HCT116 (cell line): ENCODE data around the gene C9. TPM values are rescaled to one million over a fixed set of nuclear protein-coding genes. Genes with fewer than 3 reads are reported as not detected.

ENCODE experiments used
- ATAC-seq: fragments of 200-7000 bp; cut with Tn5 transposase; 2 replicates; pipeline ENCODE4 v1.9.1; 2020; ENCODE audit warnings: mild to moderate bottlenecking, moderate library complexity
- BruUV-seq: library from RNA; stranded (reverse); fragments of 400-500 nt; replicated peaks from 2 replicates; lab custom pipeline; 2021; lab: Mats Ljungman, UMichigan
- CTCF ChIA-PET: fragments of 300-600 bp; sonication (Branson Sonifier 250); formaldehyde crosslinking; loops from one replicate; lab custom pipeline; 2021; ENCODE audit warnings: antibody characterized with exemption; lab: Charles Lee
- POLR2A ChIA-PET: fragments of 300-600, 350-600 bp; sonication (Branson Sonifier 250); formaldehyde crosslinking; loops from one replicate; lab custom pipeline; 2021; ENCODE audit warnings: antibody characterized with exemption; lab: Charles Lee
- RAD21 ChIA-PET, 2 experiments: fragments of 300-600 bp; sonication (Branson Sonifier 250); formaldehyde crosslinking; loops; one replicate each; lab custom pipeline; 2023; ENCODE audit warnings: low total read pairs in 2 of 2; ENCODE audit not compliant: uncharacterized antibody in 2 of 2, unreplicated experiment in 2 of 2, low non-redundant PET in 1 of 2; lab: Charles Lee
- DNase-seq: peaks from one replicate; pipeline ENCODE4 v3.0.0-alpha.2; 2010; ENCODE audit warnings: low read depth, low spot score
- H2AFZ ChIP-seq: fragments of 200-600 bp; shearing (Covaris generic), sonication (generic); 2 replicates; pipeline ENCODE4 v1.6.1; 2017; ENCODE audit warnings: low read depth, mixed run types, mixed read lengths, antibody characterized with exemption, low read length; ENCODE audit not compliant: poor library complexity, severe bottlenecking
- H3K27ac ChIP-seq: 2 replicates; pipeline ENCODE4 v1.5.1; 2012; ENCODE audit warnings: low read depth, low read length
- H3K27me3 ChIP-seq: fragments of 200-600 bp; sonication (generic); 2 replicates; pipeline ENCODE4 v1.6.1; 2016; ENCODE audit warnings: mixed run types, low read length, mixed read lengths; ENCODE audit not compliant: insufficient read depth
- H3K36me3 ChIP-seq, 2 experiments: fragments of 200-500 bp in 1 of 2; fragments of 200-600 bp in 1 of 2; sonication (Bioruptor generic) in 1 of 2; sonication (generic) in 1 of 2; 2 replicates each; pipeline versions ENCODE4 v1.5.1 to v1.6.1; 2014 to 2016; ENCODE audit warnings: low read length in 2 of 2, inconsistent platforms in 1 of 2, mixed read lengths in 1 of 2, mixed run types in 1 of 2; ENCODE audit not compliant: insufficient read depth in 2 of 2, control insufficient read depth in 1 of 2
- H3K4me1 ChIP-seq, 2 experiments: fragments of 200-600 bp in 1 of 2; sonication (generic) in 1 of 2; 2 replicates each; pipeline versions ENCODE4 v1.5.1 to v1.6.1; 2012 to 2017; ENCODE audit warnings: low read length in 2 of 2, inconsistent platforms in 1 of 2, mild to moderate bottlenecking in 1 of 2, mixed read lengths in 1 of 2, mixed run types in 1 of 2, moderate library complexity in 1 of 2; ENCODE audit not compliant: insufficient read depth in 2 of 2, control insufficient read depth in 1 of 2
- H3K4me2 ChIP-seq: fragments of 200-600 bp; sonication (generic); 2 replicates; pipeline ENCODE4 v1.6.1; 2017; ENCODE audit warnings: mixed run types, low read length, mixed read lengths
- H3K4me3 ChIP-seq, 2 experiments: fragments of 200-600 bp in 1 of 2; sonication (generic) in 1 of 2; replicated peaks in 1 of 2; 2 replicates each; pipeline ENCODE4 v1.5.1; 2011 to 2016; ENCODE audit warnings: low read length in 2 of 2, control low read depth in 1 of 2, low read depth in 1 of 2, mild to moderate bottlenecking in 1 of 2, mixed read lengths in 1 of 2, mixed run types in 1 of 2
- H3K79me2 ChIP-seq: fragments of 200-600 bp; sonication (generic); 2 replicates; pipeline ENCODE4 v1.6.1; 2017; ENCODE audit warnings: mild to moderate bottlenecking, mixed run types, low read length, moderate library complexity, mixed read lengths; ENCODE audit not compliant: insufficient read depth
- H3K9ac ChIP-seq: fragments of 200-600 bp; sonication (generic); 2 replicates; pipeline ENCODE4 v1.6.1; 2016; ENCODE audit warnings: low read length, mixed read lengths
- H3K9me2 ChIP-seq: fragments of 200-600 bp; sonication (generic), shearing (Covaris generic); 2 replicates; pipeline ENCODE4 v1.6.1; 2017; ENCODE audit warnings: mixed run types, mild to moderate bottlenecking, moderate library complexity; ENCODE audit not compliant: insufficient read depth
- H3K9me3 ChIP-seq, 2 experiments: fragments of 200-500 bp in 1 of 2; fragments of 200-600 bp in 1 of 2; sonication (Bioruptor generic) in 1 of 2; sonication (generic) in 1 of 2; 2 replicates each; pipeline ENCODE4 v1.6.1; 2014 to 2017; ENCODE audit warnings: low read length in 2 of 2, mixed read lengths in 2 of 2, inconsistent platforms in 1 of 2, low read depth in 1 of 2, mild to moderate bottlenecking in 1 of 2, mixed run types in 1 of 2, moderate library complexity in 1 of 2; ENCODE audit not compliant: control insufficient read depth in 1 of 2, insufficient read depth in 1 of 2
- H4K20me1 ChIP-seq: fragments of 200-600 bp; sonication (generic), shearing (Covaris generic); 2 replicates; pipeline ENCODE4 v1.6.1; 2017; ENCODE audit warnings: mixed run types, mild to moderate bottlenecking, moderate library complexity; ENCODE audit not compliant: insufficient read depth
- ATF3 ChIP-seq: IDR thresholded peaks from 2 replicates; pipeline ENCODE4 v1.6.1; 2012
- CBX3 ChIP-seq: IDR thresholded peaks from 2 replicates; pipeline ENCODE4 v1.6.1; 2012; ENCODE audit warnings: low read depth
- CEBPB ChIP-seq: IDR thresholded peaks from 2 replicates; pipeline ENCODE4 v1.6.1; 2012; ENCODE audit warnings: low read depth
- CTCF ChIP-seq, 3 experiments: fragments of 200-600 bp in 1 of 3; sonication (generic) in 1 of 3; IDR thresholded peaks in 2 of 3; conservative IDR thresholded peaks in 1 of 3; 2 replicates each; pipeline ENCODE4 v1.5.1; 2012 to 2017; ENCODE audit warnings: low read depth in 2 of 3, low read length in 2 of 3, antibody characterized with exemption in 1 of 3, borderline replicate concordance in 1 of 3, control low read depth in 1 of 3, mild to moderate bottlenecking in 1 of 3, mixed read lengths in 1 of 3, mixed run types in 1 of 3, moderate library complexity in 1 of 3; ENCODE audit not compliant: insufficient read depth in 1 of 3
- EGR1 ChIP-seq: IDR thresholded peaks from 2 replicates; pipeline ENCODE4 v1.6.1; 2012; ENCODE audit warnings: low read depth
- EZH2 ChIP-seq: fragments of 200-600 bp; sonication (generic); IDR thresholded peaks from 2 replicates; pipeline ENCODE4 v1.6.1; 2017; ENCODE audit warnings: antibody characterized with exemption, mixed run types
- EZH2phosphoT487 ChIP-seq: fragments of 200-600 bp; IDR thresholded peaks from 2 replicates; pipeline ENCODE4 v1.6.1; 2018; ENCODE audit warnings: antibody characterized with exemption, borderline replicate concordance
- FOSL1 ChIP-seq: IDR thresholded peaks from 2 replicates; pipeline ENCODE4 v1.6.1; 2012; ENCODE audit warnings: low read depth
- JUND ChIP-seq: IDR thresholded peaks from 2 replicates; pipeline ENCODE4 v1.6.1; 2012
- MAX ChIP-seq: IDR thresholded peaks from 2 replicates; pipeline ENCODE4 v1.6.1; 2012
- POLR2A ChIP-seq: IDR thresholded peaks from 2 replicates; pipeline ENCODE4 v1.7.0; 2011; ENCODE audit warnings: borderline replicate concordance; ENCODE audit not compliant: insufficient read depth, insufficient read length; ENCODE audit errors: extremely low read depth
- POLR2AphosphoS5 ChIP-seq: IDR thresholded peaks from 2 replicates; pipeline ENCODE4 v1.6.1; 2011; ENCODE audit warnings: mild to moderate bottlenecking, low read depth, low read length, moderate library complexity
- SRF ChIP-seq: IDR thresholded peaks from 2 replicates; pipeline ENCODE4 v1.6.1; 2012; ENCODE audit warnings: low read depth
- ZFX ChIP-seq: fragments of 450-650 bp; IDR thresholded peaks from 2 replicates; pipeline ENCODE4 v1.6.1; 2017
- intact Hi-C: fragments of 100-400 bp; cut with micrococcal nuclease; formaldehyde crosslinking; loops from 2 replicates; pipeline ENCODE4 v1.10.0; 2022
- total RNA-seq: library from RNA; stranded (reverse); gene quantifications from one replicate; pipeline ENCODE4 v1.2.1, GENCODE V29; 2021; ENCODE audit not compliant: unreplicated experiment

Gene C9
- total RNA-seq, 1 experiment from 2014 or later = 0.34 TPM

- no peak for TF ChIP-seq FOSL1
- TF ChIP-seq, all 23 proteins: peak for 0
Measured at GRCh38 chr5:39396843-39397242, 32.5 kb upstream of the C9 start (continued).

GRCh38 chr5:39395521-39395920, 31.2 kb upstream of the C9 start:
- Histone ChIP-seq H3K79me2 (no peaks in the 10 kb centered on the region), H3K27me3 (no peaks in the 10 kb centered on the region), H3K4me3 (no peak overlapping the region), H3K4me1 (peaks cover 6 to 10% of the 10 kb centered on the region in 2 experiments; a peak in 2 of 4 replicates), H3K9me3 (no peaks in the 10 kb centered on the region), H3K27ac (no peak overlapping the region), H3K9me2 (no peaks in the 10 kb centered on the region), H3K9ac (no peak overlapping the region), H2AFZ (no peak overlapping the region), H3K36me3 (no peaks in the 10 kb centered on the region), H4K20me1 (no peaks in the 10 kb centered on the region), H3K4me2 (no peak overlapping the region)
- ChIA-PET RAD21 (no interaction called here), POLR2A (no interaction called here), CTCF (interaction anchor here (1.0 kb wide), 1 partner anchor 19 kb away, joined by 4 read pairs; no protein-coding TSS in a partner anchor)
- TF ChIP-seq CBX3 (no peak), ATF3 (no peak), POLR2AphosphoS5 (no peak), FOSL1 (no peak), POLR2A (no peak), EZH2 (no peak), EGR1 (no peak), CTCF (IDR thresholded peaks at IDR 0.05 in 2 of 3, conservative IDR thresholded peaks at IDR 0.05 in 1 of 3; ENCODE audit: borderline replicate concordance in 1 of 3, insufficient read depth in 1 of 3, low read depth in 2 of 3, low read length in 2 of 3) (no peak), EZH2phosphoT487 (no peak), CEBPB (no peak), JUND (no peak), MAX (no peak), SRF (no peak), ZFX (no peak)
- DNase-seq (no peak), ATAC-seq (no peak)
- BruUV-seq = no TSS peak
- intact Hi-C loops = no loop called here
